Measurements from ENCODE around the gene RPS6KB1.

GRCh38 chr17:59964482-59965328 lies 71.8 kb downstream of the RPS6KB1 start, which contains the start of gene RNFT1:
- no peak for TF ChIP-seq ZNF217 (CRISPR knock-in tag; IDR thresholded peaks at IDR 0.05)
- peak; percentile 80 to 83 for TF ChIP-seq MAZ (CRISPR knock-in tag; conservative IDR thresholded peaks at IDR 0.05 in 1 of 2, IDR thresholded peaks at IDR 0.05 in 1 of 2)
- TF ChIP-seq, protein P1, sequence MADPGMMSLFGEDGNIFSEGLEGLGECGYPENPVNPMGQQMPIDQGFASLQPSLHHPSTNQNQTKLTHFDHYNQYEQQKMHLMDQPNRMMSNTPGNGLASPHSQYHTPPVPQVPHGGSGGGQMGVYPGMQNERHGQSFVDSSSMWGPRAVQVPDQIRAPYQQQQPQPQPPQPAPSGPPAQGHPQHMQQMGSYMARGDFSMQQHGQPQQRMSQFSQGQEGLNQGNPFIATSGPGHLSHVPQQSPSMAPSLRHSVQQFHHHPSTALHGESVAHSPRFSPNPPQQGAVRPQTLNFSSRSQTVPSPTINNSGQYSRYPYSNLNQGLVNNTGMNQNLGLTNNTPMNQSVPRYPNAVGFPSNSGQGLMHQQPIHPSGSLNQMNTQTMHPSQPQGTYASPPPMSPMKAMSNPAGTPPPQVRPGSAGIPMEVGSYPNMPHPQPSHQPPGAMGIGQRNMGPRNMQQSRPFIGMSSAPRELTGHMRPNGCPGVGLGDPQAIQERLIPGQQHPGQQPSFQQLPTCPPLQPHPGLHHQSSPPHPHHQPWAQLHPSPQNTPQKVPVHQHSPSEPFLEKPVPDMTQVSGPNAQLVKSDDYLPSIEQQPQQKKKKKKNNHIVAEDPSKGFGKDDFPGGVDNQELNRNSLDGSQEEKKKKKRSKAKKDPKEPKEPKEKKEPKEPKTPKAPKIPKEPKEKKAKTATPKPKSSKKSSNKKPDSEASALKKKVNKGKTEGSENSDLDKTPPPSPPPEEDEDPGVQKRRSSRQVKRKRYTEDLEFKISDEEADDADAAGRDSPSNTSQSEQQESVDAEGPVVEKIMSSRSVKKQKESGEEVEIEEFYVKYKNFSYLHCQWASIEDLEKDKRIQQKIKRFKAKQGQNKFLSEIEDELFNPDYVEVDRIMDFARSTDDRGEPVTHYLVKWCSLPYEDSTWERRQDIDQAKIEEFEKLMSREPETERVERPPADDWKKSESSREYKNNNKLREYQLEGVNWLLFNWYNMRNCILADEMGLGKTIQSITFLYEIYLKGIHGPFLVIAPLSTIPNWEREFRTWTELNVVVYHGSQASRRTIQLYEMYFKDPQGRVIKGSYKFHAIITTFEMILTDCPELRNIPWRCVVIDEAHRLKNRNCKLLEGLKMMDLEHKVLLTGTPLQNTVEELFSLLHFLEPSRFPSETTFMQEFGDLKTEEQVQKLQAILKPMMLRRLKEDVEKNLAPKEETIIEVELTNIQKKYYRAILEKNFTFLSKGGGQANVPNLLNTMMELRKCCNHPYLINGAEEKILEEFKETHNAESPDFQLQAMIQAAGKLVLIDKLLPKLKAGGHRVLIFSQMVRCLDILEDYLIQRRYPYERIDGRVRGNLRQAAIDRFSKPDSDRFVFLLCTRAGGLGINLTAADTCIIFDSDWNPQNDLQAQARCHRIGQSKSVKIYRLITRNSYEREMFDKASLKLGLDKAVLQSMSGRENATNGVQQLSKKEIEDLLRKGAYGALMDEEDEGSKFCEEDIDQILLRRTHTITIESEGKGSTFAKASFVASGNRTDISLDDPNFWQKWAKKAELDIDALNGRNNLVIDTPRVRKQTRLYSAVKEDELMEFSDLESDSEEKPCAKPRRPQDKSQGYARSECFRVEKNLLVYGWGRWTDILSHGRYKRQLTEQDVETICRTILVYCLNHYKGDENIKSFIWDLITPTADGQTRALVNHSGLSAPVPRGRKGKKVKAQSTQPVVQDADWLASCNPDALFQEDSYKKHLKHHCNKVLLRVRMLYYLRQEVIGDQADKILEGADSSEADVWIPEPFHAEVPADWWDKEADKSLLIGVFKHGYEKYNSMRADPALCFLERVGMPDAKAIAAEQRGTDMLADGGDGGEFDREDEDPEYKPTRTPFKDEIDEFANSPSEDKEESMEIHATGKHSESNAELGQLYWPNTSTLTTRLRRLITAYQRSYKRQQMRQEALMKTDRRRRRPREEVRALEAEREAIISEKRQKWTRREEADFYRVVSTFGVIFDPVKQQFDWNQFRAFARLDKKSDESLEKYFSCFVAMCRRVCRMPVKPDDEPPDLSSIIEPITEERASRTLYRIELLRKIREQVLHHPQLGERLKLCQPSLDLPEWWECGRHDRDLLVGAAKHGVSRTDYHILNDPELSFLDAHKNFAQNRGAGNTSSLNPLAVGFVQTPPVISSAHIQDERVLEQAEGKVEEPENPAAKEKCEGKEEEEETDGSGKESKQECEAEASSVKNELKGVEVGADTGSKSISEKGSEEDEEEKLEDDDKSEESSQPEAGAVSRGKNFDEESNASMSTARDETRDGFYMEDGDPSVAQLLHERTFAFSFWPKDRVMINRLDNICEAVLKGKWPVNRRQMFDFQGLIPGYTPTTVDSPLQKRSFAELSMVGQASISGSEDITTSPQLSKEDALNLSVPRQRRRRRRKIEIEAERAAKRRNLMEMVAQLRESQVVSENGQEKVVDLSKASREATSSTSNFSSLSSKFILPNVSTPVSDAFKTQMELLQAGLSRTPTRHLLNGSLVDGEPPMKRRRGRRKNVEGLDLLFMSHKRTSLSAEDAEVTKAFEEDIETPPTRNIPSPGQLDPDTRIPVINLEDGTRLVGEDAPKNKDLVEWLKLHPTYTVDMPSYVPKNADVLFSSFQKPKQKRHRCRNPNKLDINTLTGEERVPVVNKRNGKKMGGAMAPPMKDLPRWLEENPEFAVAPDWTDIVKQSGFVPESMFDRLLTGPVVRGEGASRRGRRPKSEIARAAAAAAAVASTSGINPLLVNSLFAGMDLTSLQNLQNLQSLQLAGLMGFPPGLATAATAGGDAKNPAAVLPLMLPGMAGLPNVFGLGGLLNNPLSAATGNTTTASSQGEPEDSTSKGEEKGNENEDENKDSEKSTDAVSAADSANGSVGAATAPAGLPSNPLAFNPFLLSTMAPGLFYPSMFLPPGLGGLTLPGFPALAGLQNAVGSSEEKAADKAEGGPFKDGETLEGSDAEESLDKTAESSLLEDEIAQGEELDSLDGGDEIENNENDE (IDR thresholded peaks at IDR 0.05; ENCODE audit: low read depth, low read length) = no peak
- TF ChIP-seq CREM (IDR thresholded peaks at IDR 0.05; ENCODE audit: low read depth) = peak; percentile 74
- TF ChIP-seq HCFC1 (IDR thresholded peaks at IDR 0.05; ENCODE audit: low read depth, low read length) = no peak; the same call in 1 of the 2 replicates
- TF ChIP-seq BRCA1 (IDR thresholded peaks at IDR 0.05) = no peak
- TF ChIP-seq BRCA1 (CRISPR knock-in tag; IDR thresholded peaks at IDR 0.05) = no peak
- TF ChIP-seq BACH1 (tag; IDR thresholded peaks at IDR 0.05) = no peak
- no peak for TF ChIP-seq CBX5 (IDR thresholded peaks at IDR 0.05; ENCODE audit: borderline replicate concordance, low read depth)
- no peak for TF ChIP-seq ZNF133 (CRISPR knock-in tag; IDR thresholded peaks at IDR 0.05)
- peak; percentile 78 for TF ChIP-seq SP1 (CRISPR knock-in tag; IDR thresholded peaks at IDR 0.05)
- TF ChIP-seq TAF1 (IDR thresholded peaks at IDR 0.05; ENCODE audit: control insufficient read depth, extremely low read depth, insufficient read depth, low read length, severe bottlenecking) = peak; percentile 85
- no peak for TF ChIP-seq CBX2 (IDR thresholded peaks at IDR 0.05; ENCODE audit: insufficient read depth, low read length, poor library complexity, severe bottlenecking)
- no peak for TF ChIP-seq CTCF (IDR thresholded peaks at IDR 0.05 in 2 of 3, conservative IDR thresholded peaks at IDR 0.05 in 1 of 3; ENCODE audit: insufficient read depth in 2 of 3, low read depth in 1 of 3, low read length in 3 of 3)
